Breast epithelium (tissue), 4 donors: ENCODE results near the gene ZNF407. TPM values are rescaled to one million over a fixed set of nuclear protein-coding genes. Genes with fewer than 3 reads are reported as not detected.

Source experiments
- DNase-seq, 2 donors: peaks; one replicate each; pipeline ENCODE4 v3.0.0-alpha.2; 2019; ENCODE audit warnings: low spot score in 2 of 2
- H3K27ac ChIP-seq, 2 donors: fragments of 200-600 bp; sonication (generic) in 1 of 2; one replicate each; pipeline ENCODE4 v1.5.1; 2016 to 2019; ENCODE audit warnings: mild to moderate bottlenecking in 1 of 2
- H3K27me3 ChIP-seq, 2 donors: fragments of 200-600 bp; sonication (generic) in 1 of 2; one replicate each; pipeline versions ENCODE4 v1.5.1 to v1.6.0; 2017 to 2019; ENCODE audit warnings: control low read depth in 1 of 2, mild to moderate bottlenecking in 1 of 2
- H3K36me3 ChIP-seq: fragments of 200-600 bp; one replicate; pipeline ENCODE4 v1.5.1; 2019
- H3K4me1 ChIP-seq, 2 donors: fragments of 200-600 bp; sonication (generic); one replicate each; pipeline ENCODE4 v1.5.1; 2016 to 2019; ENCODE audit warnings: control low read depth in 1 of 2
- H3K4me3 ChIP-seq, 3 donors: fragments of 200-600 bp; sonication (generic); 1 replicate in 2 of 3; 2 replicates in 1 of 3; pipeline ENCODE4 v1.5.1; 2016 to 2019; ENCODE audit warnings: mild to moderate bottlenecking in 3 of 3, moderate library complexity in 2 of 3
- H3K9me3 ChIP-seq, 2 donors: fragments of 200-600 bp; sonication (generic) in 1 of 2; one replicate each; pipeline ENCODE4 v1.5.1; 2016 to 2019; ENCODE audit warnings: control low read depth in 1 of 2
- POLR2A ChIP-seq: fragments of 450-650 bp; IDR thresholded peaks from one replicate; pipeline ENCODE4 v1.6.1; 2016; ENCODE audit warnings: antibody characterized with exemption, mild to moderate bottlenecking, moderate library complexity
- POLR2AphosphoS5 ChIP-seq, 3 donors: sonication (generic); formaldehyde crosslinking; IDR thresholded peaks; one replicate each; pipeline ENCODE4 v1.6.1; 2017; ENCODE audit warnings: antibody characterized with exemption in 3 of 3
- intact Hi-C: fragments of 100-400 bp; cut with DNase I; formaldehyde crosslinking; loops from one replicate; pipeline ENCODE4 v1.15.1; 2023; ENCODE audit warnings: low total_unique reads
- total RNA-seq, 3 donors: library from RNA; depleted of rRNA; stranded (reverse); fragments of >200 nt; gene quantifications; one replicate each; pipeline ENCODE4 v1.1.0, GENCODE V29; 2016
- TF ChIP-seq, protein P1 (sequence below), 3 donors: fragments of 450-650 bp; IDR thresholded peaks; one replicate each; pipeline ENCODE4 v1.5.1; 2016 to 2017; ENCODE audit warnings: antibody characterized with exemption in 3 of 3, mild to moderate bottlenecking in 3 of 3, moderate library complexity in 3 of 3

ZNF407 gene
- total RNA-seq, 3 donors from 2014 or later, result 14.9 to 30.1 (median 22.3) TPM

GRCh38 chr18:74857901-74858300 is 260.2 kb downstream of the ZNF407 start:
- intact Hi-C loops, result no loop called here
- no peaks in the 10 kb centered on the region for H3K27me3 ChIP-seq
- no peaks in the 10 kb centered on the region for H3K9me3 ChIP-seq
- H3K27ac ChIP-seq, result no peak overlapping the region
- no peaks in the 10 kb centered on the region for H3K36me3 ChIP-seq
- TF ChIP-seq POLR2A (no peak), POLR2AphosphoS5 (IDR thresholded peaks at IDR 0.05) (no peak)
- TF ChIP-seq, protein P1, sequence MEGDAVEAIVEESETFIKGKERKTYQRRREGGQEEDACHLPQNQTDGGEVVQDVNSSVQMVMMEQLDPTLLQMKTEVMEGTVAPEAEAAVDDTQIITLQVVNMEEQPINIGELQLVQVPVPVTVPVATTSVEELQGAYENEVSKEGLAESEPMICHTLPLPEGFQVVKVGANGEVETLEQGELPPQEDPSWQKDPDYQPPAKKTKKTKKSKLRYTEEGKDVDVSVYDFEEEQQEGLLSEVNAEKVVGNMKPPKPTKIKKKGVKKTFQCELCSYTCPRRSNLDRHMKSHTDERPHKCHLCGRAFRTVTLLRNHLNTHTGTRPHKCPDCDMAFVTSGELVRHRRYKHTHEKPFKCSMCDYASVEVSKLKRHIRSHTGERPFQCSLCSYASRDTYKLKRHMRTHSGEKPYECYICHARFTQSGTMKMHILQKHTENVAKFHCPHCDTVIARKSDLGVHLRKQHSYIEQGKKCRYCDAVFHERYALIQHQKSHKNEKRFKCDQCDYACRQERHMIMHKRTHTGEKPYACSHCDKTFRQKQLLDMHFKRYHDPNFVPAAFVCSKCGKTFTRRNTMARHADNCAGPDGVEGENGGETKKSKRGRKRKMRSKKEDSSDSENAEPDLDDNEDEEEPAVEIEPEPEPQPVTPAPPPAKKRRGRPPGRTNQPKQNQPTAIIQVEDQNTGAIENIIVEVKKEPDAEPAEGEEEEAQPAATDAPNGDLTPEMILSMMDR (IDR thresholded peaks at IDR 0.05), result no peak
- DNase-seq, result no peak
- H3K4me1 ChIP-seq, result no peaks in the 10 kb centered on the region
- H3K4me3 ChIP-seq, result no peak overlapping the region

- no peak overlapping the region for H3K27ac ChIP-seq
- no peak for DNase-seq
- no peaks in the 10 kb centered on the region for H3K36me3 ChIP-seq
- H3K4me1 ChIP-seq, result no peaks in the 10 kb centered on the region
- TF ChIP-seq POLR2A (no peak), POLR2AphosphoS5 (IDR thresholded peaks at IDR 0.05) (no peak)
- TF ChIP-seq, protein P1 (IDR thresholded peaks at IDR 0.05), result no peak
- intact Hi-C loops, result no loop called here
- H3K27me3 ChIP-seq, result no peaks in the 10 kb centered on the region
- H3K4me3 ChIP-seq, result no peak overlapping the region
- H3K9me3 ChIP-seq, result no peaks in the 10 kb centered on the region
These were observed 263.5 kb downstream of the ZNF407 start for GRCh38 chr18:74861154-74861553.

DNA sequence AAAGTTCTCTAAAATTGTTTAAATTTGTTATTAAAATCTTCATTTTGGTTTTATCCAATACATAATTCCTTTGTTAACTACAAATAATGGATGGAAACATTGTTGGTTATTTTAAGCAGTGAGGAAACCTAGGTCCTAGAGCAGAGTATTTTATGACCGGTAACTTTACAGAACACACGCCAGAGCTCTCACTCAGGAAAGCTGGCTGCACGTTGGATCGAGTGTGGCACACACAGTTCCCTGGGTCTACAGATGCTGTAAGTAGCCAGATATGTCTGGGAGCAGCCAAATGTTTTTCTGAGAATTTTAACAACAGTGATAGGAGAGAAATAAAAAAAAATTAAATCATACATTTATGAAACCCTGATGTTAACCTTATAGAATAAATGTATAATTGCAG is 264.4 kb downstream of the ZNF407 start:
- Histone ChIP-seq H3K4me1 (no peaks in the 10 kb centered on the region), H3K4me3 (no peak overlapping the region), H3K27ac (no peak overlapping the region), H3K27me3 (no peaks in the 10 kb centered on the region), H3K9me3 (no peaks in the 10 kb centered on the region), H3K36me3 (no peaks in the 10 kb centered on the region)
- TF ChIP-seq POLR2AphosphoS5 (IDR thresholded peaks at IDR 0.05) (no peak), POLR2A (no peak)
- TF ChIP-seq, protein P1 (IDR thresholded peaks at IDR 0.05), result no peak
- intact Hi-C loops, result no loop called here
- no peak for DNase-seq

- no peak for DNase-seq
- H3K27ac ChIP-seq, result no peak overlapping the region
- no peaks in the 10 kb centered on the region for H3K27me3 ChIP-seq
- no peaks in the 10 kb centered on the region for H3K9me3 ChIP-seq
- H3K4me3 ChIP-seq, result no peak overlapping the region
- H3K4me1 ChIP-seq, result no peaks in the 10 kb centered on the region
- intact Hi-C loops, result no loop called here
- no peaks in the 10 kb centered on the region for H3K36me3 ChIP-seq
- TF ChIP-seq, protein P1 (IDR thresholded peaks at IDR 0.05), result no peak
- TF ChIP-seq POLR2AphosphoS5 (IDR thresholded peaks at IDR 0.05) (no peak), POLR2A (no peak)
These were observed 268.9 kb downstream of the ZNF407 start for GRCh38 chr18:74866577-74866976.

- intact Hi-C loops, result no loop called here
These were observed 270.8 kb downstream of the ZNF407 start for GRCh38 chr18:74868461-74868860.

More at GRCh38 chr18:74868461-74868860, 270.8 kb downstream of the ZNF407 start:
- Histone ChIP-seq H3K4me1 (no peaks in the 10 kb centered on the region), H3K4me3 (no peak overlapping the region), H3K9me3 (no peaks in the 10 kb centered on the region), H3K36me3 (no peaks in the 10 kb centered on the region), H3K27me3 (no peaks in the 10 kb centered on the region), H3K27ac (no peak overlapping the region)
- TF ChIP-seq, protein P1 (IDR thresholded peaks at IDR 0.05), result no peak
- TF ChIP-seq POLR2AphosphoS5 (IDR thresholded peaks at IDR 0.05) (no peak), POLR2A (no peak)
- no peak for DNase-seq
